ENCODE results near the gene GTF3C5.

GTF3C5 gene

GRCh38 chr9:133098104-133098754, 67.4 kb downstream of the GTF3C5 start:
- DNase-seq, result no peak

- no peak for DNase-seq
Measured at GRCh38 chr9:133098871-133099270, 68.1 kb downstream of the GTF3C5 start.

GRCh38 chr9:133099726-133100505, 69.1 kb downstream of the GTF3C5 start:
- no peak for DNase-seq

- DNase-seq, result no peak
Measured at GRCh38 chr9:133100506-133101355, 69.9 kb downstream of the GTF3C5 start.

- no peak for DNase-seq
Measured at GRCh38 chr9:133101356-133102189, 70.8 kb downstream of the GTF3C5 start.

- no peak for DNase-seq
Measured at GRCh38 chr9:133102190-133103021, 71.6 kb downstream of the GTF3C5 start.

- no peak for DNase-seq
Measured at GRCh38 chr9:133103183-133103986, 72.6 kb downstream of the GTF3C5 start.

- DNase-seq, result no peak
Measured at GRCh38 chr9:133103987-133104505, 73.2 kb downstream of the GTF3C5 start.

GRCh38 chr9:133104718-133105460, 74.1 kb downstream of the GTF3C5 start:
- DNase-seq, result no peak

GRCh38 chr9:133105461-133105770, 74.6 kb downstream of the GTF3C5 start:
- no peak for DNase-seq

GRCh38 chr9:133106511-133107244, 75.9 kb downstream of the GTF3C5 start:
- no peak for DNase-seq

- DNase-seq, result no peak
Measured at GRCh38 chr9:133107245-133107722, 76.5 kb downstream of the GTF3C5 start.
